ENCODE results near the gene PCDHA1.
A peak's percentile ranks its signal among the peaks of the same experiment; 100 is the strongest.

- peak in 6 of 7 experiments; percentile 8 to 49 (median 44) for TF ChIP-seq CTCF (IDR thresholded peaks at IDR 0.05)
- TF ChIP-seq POLR2A (IDR thresholded peaks at IDR 0.05), result peak in 1 of 3 donors; percentile 6
Observed at GRCh38 chr5:140855772-140856674, 70.1 kb downstream of the PCDHA1 start, which contains the start of gene PCDHA10.

Measured in body of pancreas (tissue), 4 donors.